ENCODE measurements around the gene PIF1.

- TF ChIP-seq, protein P1, sequence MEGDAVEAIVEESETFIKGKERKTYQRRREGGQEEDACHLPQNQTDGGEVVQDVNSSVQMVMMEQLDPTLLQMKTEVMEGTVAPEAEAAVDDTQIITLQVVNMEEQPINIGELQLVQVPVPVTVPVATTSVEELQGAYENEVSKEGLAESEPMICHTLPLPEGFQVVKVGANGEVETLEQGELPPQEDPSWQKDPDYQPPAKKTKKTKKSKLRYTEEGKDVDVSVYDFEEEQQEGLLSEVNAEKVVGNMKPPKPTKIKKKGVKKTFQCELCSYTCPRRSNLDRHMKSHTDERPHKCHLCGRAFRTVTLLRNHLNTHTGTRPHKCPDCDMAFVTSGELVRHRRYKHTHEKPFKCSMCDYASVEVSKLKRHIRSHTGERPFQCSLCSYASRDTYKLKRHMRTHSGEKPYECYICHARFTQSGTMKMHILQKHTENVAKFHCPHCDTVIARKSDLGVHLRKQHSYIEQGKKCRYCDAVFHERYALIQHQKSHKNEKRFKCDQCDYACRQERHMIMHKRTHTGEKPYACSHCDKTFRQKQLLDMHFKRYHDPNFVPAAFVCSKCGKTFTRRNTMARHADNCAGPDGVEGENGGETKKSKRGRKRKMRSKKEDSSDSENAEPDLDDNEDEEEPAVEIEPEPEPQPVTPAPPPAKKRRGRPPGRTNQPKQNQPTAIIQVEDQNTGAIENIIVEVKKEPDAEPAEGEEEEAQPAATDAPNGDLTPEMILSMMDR (conservative IDR thresholded peaks at IDR 0.05; ENCODE audit: low read depth, low read length), result no peak
- no peak for TF ChIP-seq EZH2phosphoT487 (IDR thresholded peaks at IDR 0.05; ENCODE audit: borderline replicate concordance, low read length)
These were observed 32.0 kb upstream of the PIF1 start for GRCh38 chr15:64857421-64857820.
